GM18511 (cell line): ENCODE data around the gene ACIN1.

Source experiments
- ATAC-seq: cut with Tn5 transposase; IDR thresholded peaks from one replicate; pipeline ENCODE4 v1.9.1; 2021; ENCODE audit warnings: mild to moderate bottlenecking, moderate library complexity; ENCODE audit not compliant: unreplicated experiment

ACIN1 gene

GRCh38 chr14:23089498-23090253, 5.3 kb downstream of the ACIN1 start:
- no peak for ATAC-seq

- ATAC-seq = no peak
Measured at GRCh38 chr14:23086565-23086964, 8.4 kb downstream of the ACIN1 start.

- no peak for ATAC-seq
Measured at GRCh38 chr14:23085458-23085857, 9.5 kb downstream of the ACIN1 start.

GRCh38 chr14:23080474-23080873, 14.5 kb downstream of the ACIN1 start:
- ATAC-seq = no peak

- no peak for ATAC-seq
Measured at GRCh38 chr14:23079716-23080115, 15.2 kb downstream of the ACIN1 start.

- no peak for ATAC-seq
Measured at GRCh38 chr14:23078692-23079116, 16.2 kb downstream of the ACIN1 start.

GRCh38 chr14:23077962-23078361, 17.0 kb downstream of the ACIN1 start:
- no peak for ATAC-seq

- peak; percentile 44 for ATAC-seq
Measured at GRCh38 chr14:23076785-23077408, 18.0 kb downstream of the ACIN1 start.

- no peak for ATAC-seq
Measured at GRCh38 chr14:23074906-23075305, 20.0 kb downstream of the ACIN1 start.

GRCh38 chr14:23071921-23072539, 22.9 kb downstream of the ACIN1 start:
- no peak for ATAC-seq

GRCh38 chr14:23071244-23071920, 23.6 kb downstream of the ACIN1 start:
- ATAC-seq = peak; percentile 88

- ATAC-seq = no peak
Measured at GRCh38 chr14:23070262-23071129, 24.4 kb downstream of the ACIN1 start.

- no peak for ATAC-seq
Measured at GRCh38 chr14:23069413-23069806, 25.5 kb downstream of the ACIN1 start.

GRCh38 chr14:23068789-23069412, 26.0 kb downstream of the ACIN1 start:
- ATAC-seq = peak; percentile 75

- no peak for ATAC-seq
Measured at GRCh38 chr14:23067847-23068788, 26.8 kb downstream of the ACIN1 start.

- ATAC-seq = no peak
Measured at GRCh38 chr14:23066855-23067744, 27.8 kb downstream of the ACIN1 start.

- ATAC-seq = no peak
Measured at GRCh38 chr14:23066368-23066767, 28.6 kb downstream of the ACIN1 start.

- no peak for ATAC-seq
Measured at GRCh38 chr14:23063601-23064000, 31.3 kb downstream of the ACIN1 start.
